ENCODE results near the gene GFRA1.

DNA sequence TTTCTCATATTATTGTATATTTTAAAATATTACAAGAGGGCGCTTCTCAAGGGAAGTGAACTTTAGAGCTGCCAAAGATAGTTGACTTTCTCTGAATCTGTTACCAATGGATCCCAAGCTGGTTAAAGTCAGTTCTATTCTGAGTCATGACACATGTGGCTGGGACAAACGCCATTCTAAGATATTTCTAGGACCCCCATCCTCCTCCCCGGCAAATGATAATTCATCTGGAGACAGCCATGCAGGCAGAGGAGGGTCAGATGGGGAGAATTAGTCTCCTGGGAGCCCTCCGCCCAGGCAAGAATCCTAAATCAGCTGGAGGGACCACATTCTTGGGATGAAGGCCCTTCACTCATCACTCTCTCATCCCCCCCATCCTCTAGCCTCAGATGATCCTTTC is 187.7 kb downstream of the GFRA1 start:
- TF ChIP-seq, protein P1, sequence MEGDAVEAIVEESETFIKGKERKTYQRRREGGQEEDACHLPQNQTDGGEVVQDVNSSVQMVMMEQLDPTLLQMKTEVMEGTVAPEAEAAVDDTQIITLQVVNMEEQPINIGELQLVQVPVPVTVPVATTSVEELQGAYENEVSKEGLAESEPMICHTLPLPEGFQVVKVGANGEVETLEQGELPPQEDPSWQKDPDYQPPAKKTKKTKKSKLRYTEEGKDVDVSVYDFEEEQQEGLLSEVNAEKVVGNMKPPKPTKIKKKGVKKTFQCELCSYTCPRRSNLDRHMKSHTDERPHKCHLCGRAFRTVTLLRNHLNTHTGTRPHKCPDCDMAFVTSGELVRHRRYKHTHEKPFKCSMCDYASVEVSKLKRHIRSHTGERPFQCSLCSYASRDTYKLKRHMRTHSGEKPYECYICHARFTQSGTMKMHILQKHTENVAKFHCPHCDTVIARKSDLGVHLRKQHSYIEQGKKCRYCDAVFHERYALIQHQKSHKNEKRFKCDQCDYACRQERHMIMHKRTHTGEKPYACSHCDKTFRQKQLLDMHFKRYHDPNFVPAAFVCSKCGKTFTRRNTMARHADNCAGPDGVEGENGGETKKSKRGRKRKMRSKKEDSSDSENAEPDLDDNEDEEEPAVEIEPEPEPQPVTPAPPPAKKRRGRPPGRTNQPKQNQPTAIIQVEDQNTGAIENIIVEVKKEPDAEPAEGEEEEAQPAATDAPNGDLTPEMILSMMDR (IDR thresholded peaks at IDR 0.05), result no peak
- no peak for TF ChIP-seq EZH2 (IDR thresholded peaks at IDR 0.05; ENCODE audit: borderline replicate concordance, insufficient read depth, low read depth, low read length, poor library complexity, severe bottlenecking)

All from B cell (primary cell).